PFSK-1 (cell line): ENCODE results near the gene NPAS2.

Source experiments
- POLR2AphosphoS5 ChIP-seq: IDR thresholded peaks from 2 replicates; pipeline ENCODE4 v1.6.1; 2012; ENCODE audit warnings: low read depth, mild to moderate bottlenecking, control low read depth, low read length, moderate library complexity
- REST ChIP-seq, 2 experiments: IDR thresholded peaks; 2 replicates each; pipeline versions ENCODE4 v1.6.1 to v1.8.0; 2011 to 2012; ENCODE audit warnings: low read depth in 2 of 2, low read length in 2 of 2, control low read depth in 1 of 2, inconsistent platforms in 1 of 2, mild to moderate bottlenecking in 1 of 2, moderate library complexity in 1 of 2; ENCODE audit not compliant: insufficient read depth in 1 of 2
- TAF1 ChIP-seq: IDR thresholded peaks from 2 replicates; pipeline ENCODE4 v1.6.1; 2012; ENCODE audit warnings: low read length, control low read depth, borderline replicate concordance; ENCODE audit not compliant: insufficient read depth

- TF ChIP-seq POLR2AphosphoS5 (no peak), REST (IDR thresholded peaks at IDR 0.05; ENCODE audit: insufficient read depth in 1 of 2, low read depth in 2 of 2, low read length in 2 of 2) (no peak), TAF1 (no peak)
Observed at GRCh38 chr2:100870652-100871531, 51.0 kb downstream of the NPAS2 start.
